LNCaP clone FGC (cell line): ENCODE results near the gene AADACL4.

Source experiments
- DNase-seq: peaks from one replicate; pipeline ENCODE4 v3.0.0-alpha.2; 2011; ENCODE audit warnings: low read depth
- H3K4me3 ChIP-seq: 2 replicates; pipeline ENCODE4 v1.5.1; 2011; ENCODE audit warnings: mild to moderate bottlenecking, low read depth, low read length, control low read depth
- CTCF ChIP-seq: IDR thresholded peaks from 2 replicates; pipeline ENCODE4 v1.5.1; 2012; ENCODE audit warnings: mild to moderate bottlenecking; ENCODE audit not compliant: control insufficient read depth, insufficient read depth; ENCODE audit errors: extremely low read depth

Gene AADACL4

GRCh38 chr1:12636098-12636950, 7.6 kb upstream of the AADACL4 start:
- no peak for DNase-seq
- no peak for TF ChIP-seq CTCF
- no peak overlapping the region for H3K4me3 ChIP-seq

GRCh38 chr1:12637693-12638092, 6.2 kb upstream of the AADACL4 start:
- no peak for DNase-seq
- H3K4me3 ChIP-seq: no peak overlapping the region
- TF ChIP-seq CTCF: no peak

GRCh38 chr1:12640237-12640957, 3.5 kb upstream of the AADACL4 start:
- no peak overlapping the region for H3K4me3 ChIP-seq
- DNase-seq: no peak
- TF ChIP-seq CTCF: no peak

GRCh38 chr1:12640958-12641272, 3.0 kb upstream of the AADACL4 start:
- no peak overlapping the region for H3K4me3 ChIP-seq
- TF ChIP-seq CTCF: no peak
- no peak for DNase-seq

GRCh38 chr1:12643079-12643478, 806 bp upstream of the AADACL4 start:
- TF ChIP-seq CTCF: no peak
- no peak overlapping the region for H3K4me3 ChIP-seq
- DNase-seq: no peak

- no peak for DNase-seq
- no peak overlapping the region for H3K4me3 ChIP-seq
Observed at GRCh38 chr1:12644237-12644636, 352 bp downstream of the AADACL4 start.

More at GRCh38 chr1:12644237-12644636, 352 bp downstream of the AADACL4 start:
- no peak for TF ChIP-seq CTCF
